IMR-90 (cell line): ENCODE measurements around the gene FBN3.

Source experiments
- CEBPB ChIP-seq: IDR thresholded peaks from 2 replicates; pipeline ENCODE4 v1.6.1; 2012; ENCODE audit warnings: low read depth, low read length, improper control_type of control experiment
- CTCF ChIP-seq: conservative IDR thresholded peaks from 2 replicates; pipeline ENCODE4 v1.5.1; 2012; ENCODE audit warnings: mild to moderate bottlenecking, low read depth, low read length, improper control_type of control experiment
- MAFK ChIP-seq: IDR thresholded peaks from 2 replicates; pipeline ENCODE4 v1.6.1; 2012; ENCODE audit warnings: low read depth, low read length, improper control_type of control experiment
- MAZ ChIP-seq: IDR thresholded peaks from 2 replicates; pipeline ENCODE4 v1.6.1; 2012; ENCODE audit warnings: low read depth, mild to moderate bottlenecking, low read length, improper control_type of control experiment, moderate library complexity, borderline replicate concordance
- USF2 ChIP-seq: fragments of 150-350 bp; IDR thresholded peaks from 2 replicates; pipeline ENCODE4 v1.6.1; 2017; ENCODE audit warnings: mild to moderate bottlenecking, antibody characterized with exemption, low read length, low read depth

GRCh38 chr19:8126008-8126407 lies 23.4 kb downstream of the FBN3 start:
- TF ChIP-seq CTCF = no peak
- no peak for TF ChIP-seq CEBPB
- no peak for TF ChIP-seq USF2
- TF ChIP-seq MAFK = no peak
- no peak for TF ChIP-seq MAZ
